HepG2 (cell line): ENCODE results near the gene DDIT4. TPM values are rescaled to one million over a fixed set of nuclear protein-coding genes. Genes with fewer than 3 reads are reported as not detected.

Experiments used
- DMAP1 ChIP-seq: IDR thresholded peaks from 2 replicates; pipeline ENCODE4 v1.6.1; 2016
- EP300 ChIP-seq, 3 experiments: sonication (generic) in 1 of 3; formaldehyde crosslinking in 1 of 3; IDR thresholded peaks; 2 replicates each; pipeline versions ENCODE4 v1.5.1 to v1.6.1; 2011 to 2020; ENCODE audit warnings: low read depth in 2 of 3, low read length in 2 of 3, borderline replicate concordance in 1 of 3, improper control_type of control experiment in 1 of 3, mild to moderate bottlenecking in 1 of 3, missing genetic modification reagents in 1 of 3, moderate library complexity in 1 of 3
- FIP1L1 ChIP-seq: fragments of 200-400 bp; formaldehyde crosslinking; IDR thresholded peaks from 2 replicates; pipeline ENCODE4 v1.6.1; 2018; ENCODE audit warnings: low read depth, mild to moderate bottlenecking, low read length, moderate library complexity, borderline replicate concordance; ENCODE audit not compliant: insufficient read depth
- GATAD2A ChIP-seq: IDR thresholded peaks from 2 replicates; pipeline ENCODE4 v1.6.1; 2016
- HMG20A ChIP-seq: IDR thresholded peaks from 2 replicates; pipeline ENCODE4 v1.6.1; 2016; ENCODE audit warnings: borderline replicate concordance
- HOXA3 ChIP-seq: sonication (generic); formaldehyde crosslinking; IDR thresholded peaks from 2 replicates; pipeline ENCODE4 v1.5.0; 2020; ENCODE audit warnings: missing genetic modification reagents
- HOXA5 ChIP-seq: sonication (generic); formaldehyde crosslinking; IDR thresholded peaks from 2 replicates; pipeline ENCODE4 v1.4.0; 2020; ENCODE audit warnings: missing genetic modification reagents
- MLLT10 ChIP-seq: sonication (generic); formaldehyde crosslinking; IDR thresholded peaks from 2 replicates; pipeline ENCODE4 v1.4.0; 2020; ENCODE audit warnings: missing genetic modification reagents
- NCOA5 ChIP-seq: sonication (generic); formaldehyde crosslinking; IDR thresholded peaks from 2 replicates; pipeline ENCODE4 v1.4.0; 2020; ENCODE audit warnings: missing genetic modification reagents
- NFKB2 ChIP-seq: sonication (generic); formaldehyde crosslinking; IDR thresholded peaks from 2 replicates; pipeline ENCODE4 v1.4.0; 2020; ENCODE audit warnings: missing genetic modification reagents, borderline replicate concordance
- RCOR2 ChIP-seq: IDR thresholded peaks from 2 replicates; pipeline ENCODE4 v1.6.1; 2016; ENCODE audit warnings: missing biosample characterization, missing genetic modification reagents
- SNAPC2 ChIP-seq: sonication (generic); formaldehyde crosslinking; IDR thresholded peaks from 2 replicates; pipeline ENCODE4 v1.8.1; 2022; ENCODE audit warnings: mild to moderate bottlenecking, missing genetic modification reagents
- ZC3H13 ChIP-seq: sonication (generic); formaldehyde crosslinking; IDR thresholded peaks from 2 replicates; pipeline ENCODE4 v1.8.1; 2023; ENCODE audit warnings: mild to moderate bottlenecking, missing genetic modification reagents, moderate library complexity
- ZMAT3 ChIP-seq: sonication (generic); formaldehyde crosslinking; conservative IDR thresholded peaks from 2 replicates; pipeline ENCODE4 v1.7.0; 2021; ENCODE audit warnings: missing genetic modification reagents
- ZNF138 ChIP-seq: sonication (generic); formaldehyde crosslinking; IDR thresholded peaks from 2 replicates; pipeline ENCODE4 v1.5.0; 2020; ENCODE audit warnings: mild to moderate bottlenecking, low read depth, missing genetic modification reagents
- ZNF230 ChIP-seq: sonication (generic); formaldehyde crosslinking; IDR thresholded peaks from 2 replicates; pipeline ENCODE4 v1.4.0; 2020; ENCODE audit warnings: mild to moderate bottlenecking, missing genetic modification reagents
- ZNF629 ChIP-seq: sonication (generic); formaldehyde crosslinking; conservative IDR thresholded peaks from 2 replicates; pipeline ENCODE4 v1.5.0; 2020; ENCODE audit warnings: missing genetic modification reagents
- ZNF746 ChIP-seq: sonication (generic); formaldehyde crosslinking; IDR thresholded peaks from 2 replicates; pipeline ENCODE4 v1.8.0; 2022; ENCODE audit warnings: mild to moderate bottlenecking, missing genetic modification reagents
- ZNF766 ChIP-seq: sonication (generic); formaldehyde crosslinking; IDR thresholded peaks from 2 replicates; pipeline ENCODE4 v1.5.0; 2020; ENCODE audit warnings: missing genetic modification reagents, borderline replicate concordance
- polyA plus RNA-seq, 8 experiments: library from polyadenylated mRNA; depleted of rRNA in 3 of 8; stranded (reverse) in 7 of 8; unstranded in 1 of 8; fragments of >200 nt; fragmentation: Illumina TruSeq in 4 of 8; extraction: Trizol in 4 of 8; gene quantifications; 2 replicates each; pipeline versions ENCODE4 v1.2.1 to v1.2.3, GENCODE V29; 2011 to 2016; ENCODE audit warnings: low read depth in 4 of 8, missing spikeins in 1 of 8, mixed read lengths in 1 of 8; ENCODE audit not compliant: insufficient read depth in 1 of 8
- total RNA-seq, 5 experiments: library from RNA; depleted of rRNA; stranded (reverse); fragments of >200 nt; fragmentation: Illumina TruSeq; extraction: Trizol; gene quantifications; 2 replicates each; pipeline ENCODE4 v1.2.3, GENCODE V29; 2016; ENCODE audit warnings: low read depth in 1 of 5
- TF ChIP-seq, protein P1 (sequence below): fragments of 450-650 bp; IDR thresholded peaks from 2 replicates; pipeline ENCODE4 v1.6.1; 2016
- TF ChIP-seq, protein P2 (sequence below): sonication (generic); formaldehyde crosslinking; IDR thresholded peaks from 2 replicates; pipeline ENCODE4 v1.5.1; 2020; ENCODE audit warnings: missing genetic modification reagents, mild to moderate bottlenecking, borderline replicate concordance
- TF ChIP-seq, protein P3 (sequence below): sonication (generic); formaldehyde crosslinking; IDR thresholded peaks from 2 replicates; pipeline ENCODE4 v1.4.0; 2020; ENCODE audit warnings: missing genetic modification reagents
- TF ChIP-seq, protein P4 (sequence below): sonication (generic); formaldehyde crosslinking; IDR thresholded peaks from 2 replicates; pipeline ENCODE4 v1.4.0; 2020; ENCODE audit warnings: missing genetic modification reagents, low read depth, mild to moderate bottlenecking, borderline replicate concordance

DDIT4 gene
- total and polyA plus RNA-seq, 2 of the 13 experiments (the other 11 are each of a cell fraction or from before 2014, with no cell fraction given): 35.6 to 40.7 TPM

DNA sequence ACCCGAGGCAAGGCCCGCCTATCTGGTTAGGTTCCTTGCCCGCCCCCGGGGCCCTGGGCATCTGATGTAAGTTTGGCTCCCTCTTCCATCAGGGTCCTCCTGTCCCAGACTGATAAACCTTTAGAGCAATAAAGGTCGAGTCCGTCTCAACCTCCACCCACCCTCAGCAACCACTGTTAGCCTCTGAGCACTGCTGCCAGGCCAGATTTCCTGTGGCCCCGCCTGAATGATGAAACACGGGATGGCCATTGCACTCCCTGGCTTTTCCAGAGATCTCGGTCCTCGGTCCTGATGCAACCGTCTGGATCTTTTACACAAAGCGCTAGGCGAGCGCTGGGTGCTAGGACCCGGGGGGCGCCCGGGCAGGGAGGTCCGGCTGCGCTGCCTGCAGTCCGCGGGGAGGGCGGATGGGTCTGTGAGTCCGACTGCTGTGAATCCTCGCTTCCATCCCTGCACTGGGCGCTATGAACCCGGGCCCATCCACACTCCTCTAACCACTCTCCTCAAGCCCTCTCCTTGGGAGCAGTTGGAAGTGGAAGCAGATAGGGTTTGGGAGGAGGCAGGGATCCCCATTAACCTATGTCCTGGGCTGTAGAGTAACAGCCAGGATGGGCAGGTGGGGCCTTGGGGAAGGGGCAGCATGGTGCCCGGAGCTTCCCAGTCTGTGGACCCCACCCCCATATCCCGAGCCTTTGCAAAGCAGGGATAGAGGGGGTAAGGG, 875 bp upstream of the DDIT4 start (continued):
- no peak for TF ChIP-seq ZNF138 (CRISPR knock-in tag)
- TF ChIP-seq HOXA3 (CRISPR knock-in tag): peak; percentile 81
- TF ChIP-seq, protein P1, sequence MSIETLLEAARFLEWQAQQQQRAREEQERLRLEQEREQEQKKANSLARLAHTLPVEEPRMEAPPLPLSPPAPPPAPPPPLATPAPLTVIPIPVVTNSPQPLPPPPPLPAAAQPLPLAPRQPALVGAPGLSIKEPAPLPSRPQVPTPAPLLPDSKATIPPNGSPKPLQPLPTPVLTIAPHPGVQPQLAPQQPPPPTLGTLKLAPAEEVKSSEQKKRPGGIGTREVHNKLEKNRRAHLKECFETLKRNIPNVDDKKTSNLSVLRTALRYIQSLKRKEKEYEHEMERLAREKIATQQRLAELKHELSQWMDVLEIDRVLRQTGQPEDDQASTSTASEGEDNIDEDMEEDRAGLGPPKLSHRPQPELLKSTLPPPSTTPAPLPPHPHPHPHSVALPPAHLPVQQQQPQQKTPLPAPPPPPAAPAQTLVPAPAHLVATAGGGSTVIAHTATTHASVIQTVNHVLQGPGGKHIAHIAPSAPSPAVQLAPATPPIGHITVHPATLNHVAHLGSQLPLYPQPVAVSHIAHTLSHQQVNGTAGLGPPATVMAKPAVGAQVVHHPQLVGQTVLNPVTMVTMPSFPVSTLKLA: 0 out of 2 replicates have a peak, but pooled peaks have one; percentile 3
- peak; percentile 81 for TF ChIP-seq DMAP1 (CRISPR knock-in tag)
- peak; percentile 80 for TF ChIP-seq RCOR2 (CRISPR knock-in tag)
- 0 out of 2 replicates have a peak, but pooled peaks have one; percentile 18 for TF ChIP-seq ZMAT3 (CRISPR knock-in tag)
- TF ChIP-seq SNAPC2 (CRISPR knock-in tag): no peak
- peak; percentile 60 to 86; a peak in 3 of 4 replicates for TF ChIP-seq EP300 (IDR thresholded peaks at IDR 0.05; ENCODE audit: low read depth in 2 of 2, low read length in 2 of 2)
- peak; percentile 92 for TF ChIP-seq EP300 (CRISPR knock-in tag; IDR thresholded peaks at IDR 0.05; ENCODE audit: borderline replicate concordance)
- TF ChIP-seq, protein P2, sequence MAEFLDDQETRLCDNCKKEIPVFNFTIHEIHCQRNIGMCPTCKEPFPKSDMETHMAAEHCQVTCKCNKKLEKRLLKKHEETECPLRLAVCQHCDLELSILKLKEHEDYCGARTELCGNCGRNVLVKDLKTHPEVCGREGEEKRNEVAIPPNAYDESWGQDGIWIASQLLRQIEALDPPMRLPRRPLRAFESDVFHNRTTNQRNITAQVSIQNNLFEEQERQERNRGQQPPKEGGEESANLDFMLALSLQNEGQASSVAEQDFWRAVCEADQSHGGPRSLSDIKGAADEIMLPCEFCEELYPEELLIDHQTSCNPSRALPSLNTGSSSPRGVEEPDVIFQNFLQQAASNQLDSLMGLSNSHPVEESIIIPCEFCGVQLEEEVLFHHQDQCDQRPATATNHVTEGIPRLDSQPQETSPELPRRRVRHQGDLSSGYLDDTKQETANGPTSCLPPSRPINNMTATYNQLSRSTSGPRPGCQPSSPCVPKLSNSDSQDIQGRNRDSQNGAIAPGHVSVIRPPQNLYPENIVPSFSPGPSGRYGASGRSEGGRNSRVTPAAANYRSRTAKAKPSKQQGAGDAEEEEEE (CRISPR knock-in tag): no peak
- peak; percentile 48 for TF ChIP-seq ZNF629
- peak; percentile 0; the same call in 1 of the 2 replicates for TF ChIP-seq ZC3H13 (CRISPR knock-in tag)
- TF ChIP-seq FIP1L1: 0 out of 2 replicates have a peak, but pooled peaks have one; percentile 14
- TF ChIP-seq, protein P3, sequence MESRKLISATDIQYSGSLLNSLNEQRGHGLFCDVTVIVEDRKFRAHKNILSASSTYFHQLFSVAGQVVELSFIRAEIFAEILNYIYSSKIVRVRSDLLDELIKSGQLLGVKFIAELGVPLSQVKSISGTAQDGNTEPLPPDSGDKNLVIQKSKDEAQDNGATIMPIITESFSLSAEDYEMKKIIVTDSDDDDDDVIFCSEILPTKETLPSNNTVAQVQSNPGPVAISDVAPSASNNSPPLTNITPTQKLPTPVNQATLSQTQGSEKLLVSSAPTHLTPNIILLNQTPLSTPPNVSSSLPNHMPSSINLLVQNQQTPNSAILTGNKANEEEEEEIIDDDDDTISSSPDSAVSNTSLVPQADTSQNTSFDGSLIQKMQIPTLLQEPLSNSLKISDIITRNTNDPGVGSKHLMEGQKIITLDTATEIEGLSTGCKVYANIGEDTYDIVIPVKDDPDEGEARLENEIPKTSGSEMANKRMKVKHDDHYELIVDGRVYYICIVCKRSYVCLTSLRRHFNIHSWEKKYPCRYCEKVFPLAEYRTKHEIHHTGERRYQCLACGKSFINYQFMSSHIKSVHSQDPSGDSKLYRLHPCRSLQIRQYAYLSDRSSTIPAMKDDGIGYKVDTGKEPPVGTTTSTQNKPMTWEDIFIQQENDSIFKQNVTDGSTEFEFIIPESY (CRISPR knock-in tag): peak; percentile 56
- no peak; the same call in 1 of the 2 replicates for TF ChIP-seq NFKB2 (CRISPR knock-in tag)
- peak; percentile 87 for TF ChIP-seq ZNF230 (CRISPR knock-in tag)
- TF ChIP-seq ZNF766: peak; percentile 91
- TF ChIP-seq HMG20A: peak; percentile 80; the same call in 1 of the 2 replicates
- TF ChIP-seq HOXA5: peak; percentile 96
- TF ChIP-seq, protein P4, sequence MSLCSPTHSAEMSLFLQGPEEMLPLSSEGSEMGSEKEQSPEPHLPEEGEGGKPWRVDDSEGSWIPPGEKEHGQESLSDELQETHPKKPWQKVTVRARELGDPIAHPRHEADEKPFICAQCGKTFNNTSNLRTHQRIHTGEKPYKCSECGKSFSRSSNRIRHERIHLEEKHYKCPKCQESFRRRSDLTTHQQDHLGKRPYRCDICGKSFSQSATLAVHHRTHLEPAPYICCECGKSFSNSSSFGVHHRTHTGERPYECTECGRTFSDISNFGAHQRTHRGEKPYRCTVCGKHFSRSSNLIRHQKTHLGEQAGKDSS (CRISPR knock-in tag): peak; percentile 90; the same call in 1 of the 2 replicates
- TF ChIP-seq MLLT10: no peak
- peak; percentile 93; the same call in 1 of the 2 replicates for TF ChIP-seq ZNF746 (CRISPR knock-in tag)
- peak; percentile 93 for TF ChIP-seq GATAD2A (CRISPR knock-in tag)
- no peak for TF ChIP-seq NCOA5
